H9 (cell line): ENCODE results near the gene AP4B1. TPM values are rescaled to one million over a fixed set of nuclear protein-coding genes. Genes with fewer than 3 reads are reported as not detected.

Experiments
- DNase-seq: peaks from one replicate; pipeline ENCODE4 v3.0.0-alpha.2; 2017
- H2AFZ ChIP-seq: one replicate; pipeline ENCODE4 v1.6.1; 2013; ENCODE audit warnings: mild to moderate bottlenecking, low read length, control low read depth, moderate library complexity
- H2AK5ac ChIP-seq: 2 replicates; pipeline ENCODE4 v1.6.1; 2013; ENCODE audit warnings: low read length, control low read depth, mixed read lengths; ENCODE audit not compliant: insufficient read length
- H2BK120ac ChIP-seq: one replicate; pipeline ENCODE4 v1.6.1; 2013; ENCODE audit warnings: low read depth, mild to moderate bottlenecking, low read length, control low read depth, inconsistent platforms; ENCODE audit not compliant: poor library complexity, severe bottlenecking
- H2BK12ac ChIP-seq: 2 replicates; pipeline ENCODE4 v1.6.1; 2013; ENCODE audit warnings: low read length, control low read depth, mixed read lengths, low read depth; ENCODE audit not compliant: insufficient read length
- H2BK15ac ChIP-seq: 2 replicates; pipeline ENCODE4 v1.6.1; 2013; ENCODE audit warnings: low read depth, low read length, control low read depth
- H2BK20ac ChIP-seq: one replicate; pipeline ENCODE4 v1.6.1; 2013; ENCODE audit warnings: low read depth, mild to moderate bottlenecking, low read length, control low read depth, inconsistent platforms; ENCODE audit not compliant: poor library complexity, severe bottlenecking
- H2BK5ac ChIP-seq: 2 replicates; pipeline ENCODE4 v1.6.1; 2013; ENCODE audit warnings: low read length, control low read depth, mixed read lengths; ENCODE audit not compliant: insufficient read length
- H3K14ac ChIP-seq: 2 replicates; pipeline ENCODE4 v1.6.1; 2013; ENCODE audit warnings: low read length, control low read depth; ENCODE audit not compliant: insufficient read depth
- H3K18ac ChIP-seq: 2 replicates; pipeline ENCODE4 v1.6.1; 2013; ENCODE audit warnings: low read depth, mild to moderate bottlenecking, mixed read lengths, low read length, control low read depth; ENCODE audit not compliant: insufficient read length
- H3K23ac ChIP-seq: 2 replicates; pipeline ENCODE4 v1.6.1; 2013; ENCODE audit warnings: low read length, control low read depth, mixed read lengths, low read depth; ENCODE audit not compliant: insufficient read length
- H3K23me2 ChIP-seq: 2 replicates; pipeline ENCODE4 v1.6.1; 2013; ENCODE audit warnings: low read depth, mild to moderate bottlenecking, mixed read lengths, low read length, control low read depth; ENCODE audit not compliant: insufficient read length, poor library complexity, severe bottlenecking
- H3K27ac ChIP-seq: 2 replicates; pipeline ENCODE4 v1.5.1; 2013; ENCODE audit warnings: low read length, control low read depth, mixed read lengths, low read depth; ENCODE audit not compliant: insufficient read length
- H3K27me3 ChIP-seq: 2 replicates; pipeline ENCODE4 v1.6.1; 2013; ENCODE audit warnings: low read length, control low read depth, inconsistent platforms; ENCODE audit not compliant: insufficient read depth
- H3K4ac ChIP-seq: 2 replicates; pipeline ENCODE4 v1.6.1; 2013; ENCODE audit warnings: low read depth, mild to moderate bottlenecking, control low read depth, inconsistent platforms, low read length, moderate library complexity
- H3K4me1 ChIP-seq: 2 replicates; pipeline ENCODE4 v1.6.1; 2013; ENCODE audit warnings: low read length, control low read depth, inconsistent platforms; ENCODE audit not compliant: insufficient read depth
- H3K4me2 ChIP-seq: 2 replicates; pipeline ENCODE4 v1.6.1; 2013; ENCODE audit warnings: low read length, control low read depth, mixed read lengths; ENCODE audit not compliant: insufficient read length, insufficient read depth
- H3K56ac ChIP-seq: 2 replicates; pipeline ENCODE4 v1.6.1; 2013; ENCODE audit warnings: low read depth, mild to moderate bottlenecking, mixed read lengths, low read length, control low read depth; ENCODE audit not compliant: insufficient read length
- H3K79me1 ChIP-seq: 2 replicates; pipeline ENCODE4 v1.6.1; 2013; ENCODE audit warnings: low read depth, mild to moderate bottlenecking, moderate library complexity, low read length, control low read depth, inconsistent platforms; ENCODE audit not compliant: insufficient read depth, poor library complexity, severe bottlenecking
- H3K79me2 ChIP-seq: 2 replicates; pipeline ENCODE4 v1.6.1; 2013; ENCODE audit warnings: low read length, control low read depth, inconsistent platforms; ENCODE audit not compliant: insufficient read depth
- H3K9ac ChIP-seq: 2 replicates; pipeline ENCODE4 v1.6.1; 2013; ENCODE audit warnings: low read length, control low read depth, mixed read lengths; ENCODE audit not compliant: insufficient read length; ENCODE audit errors: extremely low read depth
- H3K9me3 ChIP-seq: one replicate; pipeline ENCODE4 v1.6.1; 2013; ENCODE audit warnings: low read depth, low read length, inconsistent platforms; ENCODE audit not compliant: control insufficient read depth
- H3T11ph ChIP-seq: one replicate; pipeline ENCODE4 v1.6.1; 2013; ENCODE audit warnings: mild to moderate bottlenecking, low read length, control low read depth, inconsistent platforms
- H4K20me1 ChIP-seq: one replicate; pipeline ENCODE4 v1.6.1; 2013; ENCODE audit not compliant: control insufficient read depth, insufficient read length, insufficient read depth
- H4K5ac ChIP-seq: 2 replicates; pipeline ENCODE4 v1.6.1; 2013; ENCODE audit warnings: low read depth, mild to moderate bottlenecking, mixed read lengths, low read length, control low read depth; ENCODE audit not compliant: insufficient read length
- H4K8ac ChIP-seq: replicated peaks from 2 replicates; pipeline ENCODE4 v1.6.1; 2013; ENCODE audit warnings: low read length, control low read depth, mixed read lengths, low read depth; ENCODE audit not compliant: insufficient read length
- H4K91ac ChIP-seq: 2 replicates; pipeline ENCODE4 v1.6.1; 2013; ENCODE audit warnings: low read depth, mild to moderate bottlenecking, moderate library complexity, mixed read lengths, low read length, control low read depth; ENCODE audit not compliant: insufficient read length
- H3K27ac Mint-ChIP-seq, 3 experiments: 2 replicates in 2 of 3; 3 replicates in 1 of 3; pipeline ENCODE4 v1.8.0; 2020 to 2021; ENCODE audit warnings: mixed read lengths in 3 of 3, mild to moderate bottlenecking in 1 of 3, moderate library complexity in 1 of 3
- H3K27me3 Mint-ChIP-seq: 2 replicates; pipeline ENCODE4 v1.8.0; 2021; ENCODE audit warnings: low read depth, mild to moderate bottlenecking, moderate library complexity, mixed read lengths
- H3K36me3 Mint-ChIP-seq, 3 experiments: 2 replicates in 2 of 3; 3 replicates in 1 of 3; pipeline ENCODE4 v1.8.0; 2020 to 2021; ENCODE audit warnings: low read depth in 3 of 3, mixed read lengths in 3 of 3; ENCODE audit not compliant: insufficient read depth in 1 of 3
- H3K4me1 Mint-ChIP-seq, 2 experiments: 2 replicates each; pipeline ENCODE4 v1.8.0; 2020; ENCODE audit warnings: mixed read lengths in 2 of 2
- H3K4me3 Mint-ChIP-seq, 2 experiments: 2 replicates in 1 of 2; 3 replicates in 1 of 2; pipeline ENCODE4 v1.8.0; 2020 to 2021; ENCODE audit warnings: mild to moderate bottlenecking in 2 of 2, mixed read lengths in 2 of 2, moderate library complexity in 1 of 2
- H3K9me3 Mint-ChIP-seq, 2 experiments: 2 replicates in 1 of 2; 3 replicates in 1 of 2; pipeline ENCODE4 v1.8.0; 2020; ENCODE audit warnings: mild to moderate bottlenecking in 2 of 2, mixed read lengths in 2 of 2, moderate library complexity in 1 of 2
- WGBS: extraction: QIAGEN DNeasy Blood & Tissue Kit; methylation state at CpG from one replicate; pipeline ENCODE4 v1.1.7; 2013; ENCODE audit warnings: missing lambda C conversion rate, low lambda C conversion rate, mixed read lengths; ENCODE audit not compliant: insufficient read length; ENCODE audit errors: extremely low coverage; 5-methylcytosine and 5-hydroxymethylcytosine counted together
- total RNA-seq: library from RNA; stranded (reverse); gene quantifications from 2 replicates; pipeline ENCODE4 v1.2.1, GENCODE V29; 2021
- TF ChIP-seq, protein P1 (sequence below): fragments of 200-600 bp; sonication (generic); conservative IDR thresholded peaks from 3 replicates; pipeline ENCODE4 v1.8.0; 2021; ENCODE audit warnings: antibody characterized with exemption, mild to moderate bottlenecking

The AP4B1 gene
- total RNA-seq, 1 experiment from 2014 or later: 19.3 TPM

DNA sequence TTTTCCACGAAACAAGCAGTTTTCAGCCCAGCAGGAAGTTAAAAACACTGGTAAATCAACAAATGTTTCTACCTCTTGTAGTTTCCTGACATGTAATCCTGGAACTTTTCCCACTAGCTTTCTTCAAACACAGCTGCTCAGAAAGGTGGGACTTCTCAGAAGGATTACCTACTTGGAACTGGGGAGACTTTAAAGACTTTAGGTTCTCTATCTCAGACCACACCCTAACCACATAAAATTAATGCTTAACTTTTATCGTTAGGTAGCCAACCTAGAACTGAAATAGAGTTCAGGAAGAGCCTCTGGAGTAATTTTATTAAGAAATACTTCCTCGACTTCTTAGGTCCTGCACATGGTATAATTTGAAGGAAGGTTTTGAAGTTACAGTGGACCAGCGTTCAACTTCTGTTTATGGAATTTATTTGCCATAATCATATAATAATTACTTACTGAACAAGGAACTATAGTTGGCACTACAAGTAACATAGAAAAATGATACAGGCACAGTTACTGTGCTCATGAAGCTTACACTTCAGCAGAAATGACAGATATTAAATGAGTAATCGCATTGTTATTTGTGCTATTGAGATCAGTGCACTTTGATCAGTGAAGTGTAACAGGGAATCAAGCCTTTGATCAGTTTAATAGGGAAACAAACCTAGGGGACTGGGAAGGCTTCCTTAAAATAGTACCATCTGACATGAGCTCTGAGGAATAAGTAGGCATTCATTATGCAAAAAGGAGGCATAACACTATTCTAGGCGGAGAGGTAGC, 17.0 kb downstream of the AP4B1 start, which contains the start of gene BCL2L15:
Gene BCL2L15, minus strand, starts transcription at position 180 of the 774 bp plus-strand sequence. CDS start 206 bp downstream, outside the sequence.
- no peaks in the 10 kb centered on the region for H3K4me1 Mint-ChIP-seq
- no CpG with 5 or more reads among the region's 6 CpGs for WGBS

More for the DNA sequence above, 17.0 kb downstream of the AP4B1 start, which contains the start of gene BCL2L15:
- DNase-seq: no peak
- Histone ChIP-seq H3K4ac (no peak within 1 kb of the TSS), H4K20me1 (no peaks in the 10 kb centered on the region), H2BK20ac (no peak within 1 kb of the TSS), H4K5ac (no peak within 1 kb of the TSS), H3K27ac (no peak within 1 kb of the TSS), H3K56ac (no peak within 1 kb of the TSS), H3K9ac (no peak within 1 kb of the TSS), H3T11ph (no peak within 1 kb of the TSS), H3K27me3 (no peaks in the 10 kb centered on the region), H2BK12ac (no peak within 1 kb of the TSS), H3K79me2 (no peaks in the 10 kb centered on the region), H2BK5ac (no peak within 1 kb of the TSS), H3K9me3 (no peaks in the 10 kb centered on the region), H3K23me2 (no peaks in the 10 kb centered on the region), H2BK15ac (no peak within 1 kb of the TSS), H3K4me2 (no peak within 1 kb of the TSS), H4K8ac (no peak within 1 kb of the TSS), H2BK120ac (no peak within 1 kb of the TSS), H3K4me1 (no peaks in the 10 kb centered on the region), H3K18ac (no peak within 1 kb of the TSS), H3K14ac (no peak within 1 kb of the TSS; the same call in 1 of the 2 replicates), H4K91ac (no peak within 1 kb of the TSS), H3K79me1 (no peaks in the 10 kb centered on the region), H2AFZ (no peak within 1 kb of the TSS), H3K23ac (no peak within 1 kb of the TSS), H2AK5ac (no peak within 1 kb of the TSS)
- Mint-ChIP-seq H3K36me3 (no peaks in the 10 kb centered on the region), H3K9me3 (no peaks in the 10 kb centered on the region), H3K27me3 (no peaks in the 10 kb centered on the region), H3K4me3 (no peak within 1 kb of the TSS), H3K27ac (no peak within 1 kb of the TSS)
- TF ChIP-seq, protein P1, sequence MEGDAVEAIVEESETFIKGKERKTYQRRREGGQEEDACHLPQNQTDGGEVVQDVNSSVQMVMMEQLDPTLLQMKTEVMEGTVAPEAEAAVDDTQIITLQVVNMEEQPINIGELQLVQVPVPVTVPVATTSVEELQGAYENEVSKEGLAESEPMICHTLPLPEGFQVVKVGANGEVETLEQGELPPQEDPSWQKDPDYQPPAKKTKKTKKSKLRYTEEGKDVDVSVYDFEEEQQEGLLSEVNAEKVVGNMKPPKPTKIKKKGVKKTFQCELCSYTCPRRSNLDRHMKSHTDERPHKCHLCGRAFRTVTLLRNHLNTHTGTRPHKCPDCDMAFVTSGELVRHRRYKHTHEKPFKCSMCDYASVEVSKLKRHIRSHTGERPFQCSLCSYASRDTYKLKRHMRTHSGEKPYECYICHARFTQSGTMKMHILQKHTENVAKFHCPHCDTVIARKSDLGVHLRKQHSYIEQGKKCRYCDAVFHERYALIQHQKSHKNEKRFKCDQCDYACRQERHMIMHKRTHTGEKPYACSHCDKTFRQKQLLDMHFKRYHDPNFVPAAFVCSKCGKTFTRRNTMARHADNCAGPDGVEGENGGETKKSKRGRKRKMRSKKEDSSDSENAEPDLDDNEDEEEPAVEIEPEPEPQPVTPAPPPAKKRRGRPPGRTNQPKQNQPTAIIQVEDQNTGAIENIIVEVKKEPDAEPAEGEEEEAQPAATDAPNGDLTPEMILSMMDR: no peak
